Colon (tissue), 2 donors: ENCODE results near the gene FIGNL2.

ENCODE experiments used
- FAIRE-seq: peaks from 2 replicates; lab custom pipeline; 2012; peaks lifted over from hg19 to GRCh38; lab: Jason Lieb, UNC
- donor health status: control.
- donor health status: control.

The FIGNL2 gene

DNA sequence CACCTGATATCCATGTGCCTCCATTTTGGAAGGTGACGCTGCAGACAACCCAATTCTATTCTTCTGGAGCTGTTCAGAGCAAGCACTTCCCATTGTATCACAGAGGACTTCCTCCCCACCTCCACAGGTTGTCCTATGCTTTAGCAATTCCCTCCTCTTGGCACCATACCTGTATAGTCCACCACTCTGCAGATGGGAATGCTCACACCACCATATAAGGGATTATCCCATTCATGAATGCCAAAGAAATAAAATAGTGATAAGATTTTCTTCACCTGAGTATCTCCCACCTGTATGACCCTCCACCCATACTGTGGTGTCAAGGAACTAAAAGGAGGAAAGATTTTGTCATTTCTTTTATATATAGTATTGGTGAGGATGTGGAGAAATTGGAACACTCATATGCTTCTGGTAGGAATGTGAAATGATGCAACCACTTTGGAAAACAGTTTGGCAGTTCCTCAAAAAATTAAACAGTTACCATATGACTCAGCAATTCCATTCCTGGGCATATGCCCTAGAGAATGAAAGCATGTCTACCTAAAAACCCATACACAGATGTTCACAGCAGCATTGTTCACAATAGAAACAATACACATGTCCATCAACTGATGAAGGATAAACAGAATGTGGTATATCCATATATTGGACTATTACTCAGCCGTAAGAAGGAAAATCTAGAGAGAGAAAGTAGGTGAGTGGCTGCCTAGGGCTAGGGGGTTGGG lies 75.2 kb downstream of the FIGNL2 start:
- FAIRE-seq = no peak

DNA sequence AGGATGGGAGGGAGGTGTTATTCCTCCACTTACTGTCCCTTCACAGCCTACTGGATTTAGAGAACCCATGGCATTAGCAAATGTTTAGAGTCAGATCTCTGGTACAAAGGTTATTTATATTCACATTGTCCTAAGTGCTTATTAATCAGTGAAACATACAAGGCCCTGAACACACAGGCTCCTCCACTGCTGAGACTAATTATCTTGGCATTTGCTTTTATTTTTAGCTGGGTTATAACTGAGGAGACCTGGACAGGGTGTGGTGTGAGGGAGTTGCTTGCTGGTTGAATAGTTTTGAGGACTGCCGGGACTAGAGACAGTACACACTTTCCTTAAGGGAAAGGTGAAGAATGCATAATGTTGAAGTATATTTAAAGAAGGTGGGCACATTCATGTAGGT lies 77.5 kb downstream of the FIGNL2 start:
- no peak for FAIRE-seq
